GM18907 (cell line): ENCODE measurements around the gene CDH22.

ENCODE experiments used
- ATAC-seq: cut with Tn5 transposase; IDR thresholded peaks from one replicate; pipeline ENCODE4 v1.9.1; 2021; ENCODE audit warnings: mild to moderate bottlenecking, moderate library complexity; ENCODE audit not compliant: unreplicated experiment

The CDH22 gene

GRCh38 chr20:46176739-46177378 lies 131.4 kb downstream of the CDH22 start:
- no peak for ATAC-seq

GRCh38 chr20:46175127-46175494 lies 133.2 kb downstream of the CDH22 start:
- no peak for ATAC-seq

GRCh38 chr20:46174469-46175126 lies 133.7 kb downstream of the CDH22 start:
- ATAC-seq = no peak

GRCh38 chr20:46173652-46174468 lies 134.4 kb downstream of the CDH22 start:
- no peak for ATAC-seq

- no peak for ATAC-seq
Observed at GRCh38 chr20:46172961-46173536, 135.2 kb downstream of the CDH22 start.

GRCh38 chr20:46172455-46172854 lies 135.8 kb downstream of the CDH22 start:
- ATAC-seq = no peak

- ATAC-seq = no peak
Observed at GRCh38 chr20:46171909-46172308, 136.4 kb downstream of the CDH22 start.

GRCh38 chr20:46171476-46171875 lies 136.8 kb downstream of the CDH22 start:
- ATAC-seq = no peak

GRCh38 chr20:46169245-46170171 lies 138.8 kb downstream of the CDH22 start:
- ATAC-seq = no peak

GRCh38 chr20:46168438-46168837 lies 139.9 kb downstream of the CDH22 start:
- no peak for ATAC-seq

GRCh38 chr20:46167080-46167479 lies 141.2 kb downstream of the CDH22 start:
- no peak for ATAC-seq

- no peak for ATAC-seq
Observed at GRCh38 chr20:46164254-46164653, 144.0 kb downstream of the CDH22 start.

- ATAC-seq = no peak
Observed at GRCh38 chr20:46161921-46162320, 146.4 kb downstream of the CDH22 start.

- ATAC-seq = no peak
Observed at GRCh38 chr20:46160661-46161060, 147.6 kb downstream of the CDH22 start.

- ATAC-seq = no peak
Observed at GRCh38 chr20:46159101-46159897, 149.0 kb downstream of the CDH22 start.

- no peak for ATAC-seq
Observed at GRCh38 chr20:46158476-46158987, 149.8 kb downstream of the CDH22 start.

GRCh38 chr20:46157625-46158024 lies 150.7 kb downstream of the CDH22 start:
- ATAC-seq = no peak

GRCh38 chr20:46157076-46157592 lies 151.2 kb downstream of the CDH22 start:
- no peak for ATAC-seq

- ATAC-seq = no peak
Observed at GRCh38 chr20:46156065-46156464, 152.2 kb downstream of the CDH22 start.
